Smooth muscle cell (in vitro differentiated cells): ENCODE results near the gene MLLT1. TPM values are rescaled to one million over a fixed set of nuclear protein-coding genes. Genes with fewer than 3 reads are reported as not detected.
A peak's percentile ranks its signal among the peaks of the same experiment; 100 is the strongest.

Source experiments
- DNase-seq: peaks from one replicate; lab custom pipeline; 2025; ENCODE audit not compliant: unreplicated experiment; lab: John Stamatoyannopoulos, UW
- H2AFZ ChIP-seq: fragments of 200-600 bp; sonication (generic); 2 replicates; pipeline ENCODE4 v1.6.0; 2016; ENCODE audit warnings: antibody characterized with exemption, low read depth, mild to moderate bottlenecking
- H3F3A ChIP-seq: fragments of 200-600 bp; sonication (generic); 2 replicates; pipeline ENCODE4 v1.6.0; 2017; ENCODE audit warnings: antibody characterized with exemption, low read depth
- H3K27ac ChIP-seq: fragments of 200-600 bp; sonication (generic); 2 replicates; pipeline ENCODE4 v1.5.1; 2016; ENCODE audit warnings: low read depth, mild to moderate bottlenecking
- H3K27me3 ChIP-seq: fragments of 200-600 bp; sonication (generic); 2 replicates; pipeline ENCODE4 v1.6.1; 2016; ENCODE audit warnings: low read depth, mild to moderate bottlenecking
- H3K36me3 ChIP-seq: fragments of 200-600 bp; sonication (generic); 2 replicates; pipeline ENCODE4 v1.5.1; 2016; ENCODE audit warnings: low read depth
- H3K4me1 ChIP-seq: fragments of 200-600 bp; sonication (generic); 2 replicates; pipeline ENCODE4 v1.5.1; 2016; ENCODE audit warnings: low read depth
- H3K4me2 ChIP-seq: fragments of 200-600 bp; sonication (generic); 2 replicates; pipeline ENCODE4 v1.6.0; 2016; ENCODE audit warnings: mild to moderate bottlenecking
- H3K4me3 ChIP-seq: fragments of 200-600 bp; sonication (generic); 2 replicates; pipeline ENCODE4 v1.5.1; 2016; ENCODE audit warnings: mild to moderate bottlenecking
- H3K79me2 ChIP-seq: fragments of 200-600 bp; sonication (generic); 2 replicates; pipeline ENCODE4 v1.6.0; 2016; ENCODE audit warnings: low read depth, mild to moderate bottlenecking
- H3K9ac ChIP-seq: fragments of 200-600 bp; sonication (generic); 2 replicates; pipeline ENCODE4 v1.6.0; 2016; ENCODE audit warnings: low read depth
- H3K9me3 ChIP-seq: fragments of 200-600 bp; sonication (generic); replicated peaks from 2 replicates; pipeline ENCODE4 v1.5.1; 2016; ENCODE audit warnings: low read depth
- H4K20me1 ChIP-seq: fragments of 200-600 bp; sonication (generic); 2 replicates; pipeline ENCODE4 v1.6.0; 2016; ENCODE audit warnings: low read depth
- CTCF ChIP-seq: fragments of 200-600 bp; sonication (generic); IDR thresholded peaks from 2 replicates; pipeline ENCODE4 v1.5.1; 2017; ENCODE audit warnings: borderline replicate concordance, mild to moderate bottlenecking, antibody characterized with exemption; ENCODE audit not compliant: insufficient read depth, poor library complexity, severe bottlenecking
- WGBS: methylation state at CpG from one replicate; pipeline ENCODE4 v1.1.7; 2016; ENCODE audit warnings: low lambda C conversion rate; 5-methylcytosine and 5-hydroxymethylcytosine counted together
- polyA plus RNA-seq: library from polyadenylated mRNA; unstranded; fragments of >200 nt; fragmentation: Nextera tagmentation; extraction: Ambion mirVana; gene quantifications from 2 replicates; pipeline ENCODE4 v1.2.1, GENCODE V29; 2016
- total RNA-seq: library from RNA; depleted of rRNA; stranded (reverse); fragments of >200 nt; gene quantifications from 2 replicates; pipeline ENCODE4 v1.2.3, GENCODE V29; 2014

The MLLT1 gene
- total and polyA plus RNA-seq, 2 experiments from 2014 or later, result 18.8 to 27.3 TPM

GRCh38 chr19:6279620-6279930, 200 bp downstream of the MLLT1 start:
- Histone ChIP-seq H3K4me1 (peaks cover 23% of the 10 kb centered on the region), H2AFZ (no peak overlapping the region), H3K4me2 (peak overlapping the region; percentile 99), H4K20me1 (peaks cover 35% of the 10 kb centered on the region), H3K27me3 (no peaks in the 10 kb centered on the region), H3K9ac (peak overlapping the region; percentile 93), H3K4me3 (peak overlapping the region; percentile 96), H3K27ac (peak overlapping the region; percentile 80), H3F3A (peaks cover 8% of the 10 kb centered on the region), H3K9me3 (no peaks in the 10 kb centered on the region), H3K36me3 (no peaks in the 10 kb centered on the region), H3K79me2 (peaks cover 48% of the 10 kb centered on the region)
- TF ChIP-seq CTCF, result no peak
- no peak for DNase-seq
- WGBS, result no CpG with 5 or more reads among the region's 59 CpGs

GRCh38 chr19:6278740-6279619, 795 bp downstream of the MLLT1 start:
- Histone ChIP-seq H3K79me2 (peaks cover 52% of the 10 kb centered on the region), H3K36me3 (no peaks in the 10 kb centered on the region), H3K4me2 (peak overlapping the region; percentile 99), H3K4me1 (peaks cover 25% of the 10 kb centered on the region), H3K9ac (peak overlapping the region; percentile 93), H3K27ac (peak overlapping the region; percentile 80), H3K4me3 (peak overlapping the region; percentile 96), H3F3A (peaks cover 8% of the 10 kb centered on the region), H2AFZ (no peak overlapping the region), H3K9me3 (no peaks in the 10 kb centered on the region), H4K20me1 (peaks cover 41% of the 10 kb centered on the region), H3K27me3 (no peaks in the 10 kb centered on the region)
- no peak for TF ChIP-seq CTCF
- DNase-seq, result no peak
- 16% methylated on average over 27 of the region's 36 CpGs for WGBS

GRCh38 chr19:6278051-6278450, 1.7 kb downstream of the MLLT1 start:
- no peaks in the 10 kb centered on the region for H3K27me3 ChIP-seq
- no peak overlapping the region for H3K9ac ChIP-seq

More at GRCh38 chr19:6278051-6278450, 1.7 kb downstream of the MLLT1 start:
- no peak for DNase-seq
- Histone ChIP-seq H3F3A (peaks cover 8% of the 10 kb centered on the region), H2AFZ (no peak overlapping the region), H3K79me2 (peaks cover 54% of the 10 kb centered on the region), H3K4me2 (peak overlapping the region; percentile 99), H3K27ac (peak overlapping the region; percentile 97), H3K4me1 (peaks cover 30% of the 10 kb centered on the region), H3K36me3 (no peaks in the 10 kb centered on the region), H3K4me3 (peak overlapping the region; percentile 18), H4K20me1 (peaks cover 50% of the 10 kb centered on the region), H3K9me3 (no peaks in the 10 kb centered on the region)
- TF ChIP-seq CTCF, result no peak
- WGBS, result 93% methylated on average over 9 of the region's 9 CpGs
